UCSD-AML1 (cell line): ENCODE data around the gene ACP5.
"Not testable (repeated sequence)": the region's sequence is repeated elsewhere in the genome, so short reads cannot be mapped to it uniquely, and the experiment has no call there.

Source experiments
- DNase-seq: peaks from one replicate; lab custom pipeline; 2025; ENCODE audit not compliant: unreplicated experiment; lab: John Stamatoyannopoulos, UW

ACP5 gene

DNA sequence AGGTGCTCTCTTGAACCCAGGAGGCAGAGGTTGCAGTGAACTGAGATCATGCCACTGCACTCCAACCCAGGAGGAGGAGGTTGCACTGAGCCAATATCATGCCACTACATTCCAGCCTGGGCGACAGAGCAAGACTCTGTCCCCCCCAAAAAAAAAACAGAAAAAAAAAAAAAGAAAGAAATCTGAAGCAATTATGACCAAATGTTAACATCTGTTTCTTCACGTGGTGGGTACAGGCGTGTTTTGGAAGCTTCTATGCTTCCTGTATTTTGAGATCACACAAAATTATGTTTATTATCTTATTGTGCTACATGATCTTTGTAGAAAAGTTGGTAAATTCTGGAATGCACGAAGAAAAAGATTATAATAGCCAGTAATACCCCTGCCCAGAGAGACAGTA is 2.7 kb upstream of the ACP5 start:
- no peak for DNase-seq

DNA sequence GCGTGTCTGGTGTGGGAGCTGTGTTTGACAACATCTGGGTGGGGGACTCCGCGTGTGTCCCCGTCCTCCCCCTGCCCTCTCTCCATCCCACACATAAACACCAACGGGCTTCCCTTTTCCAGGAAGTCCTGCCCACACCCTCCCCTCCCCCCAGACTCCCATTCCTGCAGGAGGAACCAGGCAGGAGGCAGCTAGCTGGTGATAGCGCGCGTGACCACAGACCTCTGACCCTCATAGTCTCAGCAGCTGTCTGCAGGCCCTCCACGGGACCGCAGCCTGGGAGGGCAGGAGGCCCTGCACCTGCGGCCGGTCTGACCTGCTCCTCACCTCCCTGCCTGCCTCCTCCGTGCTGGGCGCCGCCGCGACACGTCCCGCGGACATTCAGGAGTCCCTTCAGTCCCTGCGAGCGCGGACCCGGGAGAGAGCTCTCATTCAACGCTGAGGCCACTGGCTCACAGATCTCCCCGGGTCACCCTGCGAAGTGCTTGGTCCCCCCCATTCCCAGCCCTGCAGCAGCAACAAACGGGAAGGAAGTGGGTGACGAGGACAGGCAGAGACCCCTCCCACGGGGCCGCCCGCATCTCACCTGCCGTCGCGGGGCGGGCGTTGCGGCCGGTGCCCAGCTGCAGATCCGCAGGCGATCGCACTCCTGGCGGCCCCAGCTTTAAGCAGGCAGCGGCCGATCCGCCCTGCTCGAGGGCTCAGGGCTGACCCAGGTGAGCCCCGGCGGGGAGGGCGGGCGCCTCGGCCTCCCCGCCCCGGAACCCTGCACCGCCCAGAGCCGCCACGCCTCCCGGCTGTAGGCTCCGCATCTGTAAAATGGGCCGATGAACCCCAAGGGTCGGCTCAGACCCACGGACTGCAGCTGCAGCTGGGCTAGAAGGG is 1.1 kb upstream of the ACP5 start:
- peak; percentile 54 for DNase-seq

DNA sequence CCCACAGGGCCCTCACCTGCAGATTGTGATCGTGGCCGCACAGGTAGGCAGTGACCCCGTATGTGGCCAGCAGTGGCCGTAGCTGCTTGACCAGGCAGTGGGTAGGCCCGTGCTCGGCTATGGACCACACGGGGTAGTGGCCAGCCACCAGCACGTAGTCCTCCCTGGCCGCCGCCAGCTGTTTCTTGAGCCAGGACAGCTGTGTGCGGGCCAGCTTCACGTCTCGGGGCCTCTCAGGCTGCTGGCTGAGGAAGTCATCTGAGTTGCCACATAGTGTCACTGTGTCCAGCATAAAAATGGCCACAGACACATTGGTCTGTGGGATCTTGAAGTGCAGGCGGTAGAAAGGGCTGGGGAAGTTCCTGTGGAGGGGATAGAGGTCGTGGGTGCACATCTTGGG is 1.2 kb downstream of the ACP5 start:
- DNase-seq, result no peak

DNA sequence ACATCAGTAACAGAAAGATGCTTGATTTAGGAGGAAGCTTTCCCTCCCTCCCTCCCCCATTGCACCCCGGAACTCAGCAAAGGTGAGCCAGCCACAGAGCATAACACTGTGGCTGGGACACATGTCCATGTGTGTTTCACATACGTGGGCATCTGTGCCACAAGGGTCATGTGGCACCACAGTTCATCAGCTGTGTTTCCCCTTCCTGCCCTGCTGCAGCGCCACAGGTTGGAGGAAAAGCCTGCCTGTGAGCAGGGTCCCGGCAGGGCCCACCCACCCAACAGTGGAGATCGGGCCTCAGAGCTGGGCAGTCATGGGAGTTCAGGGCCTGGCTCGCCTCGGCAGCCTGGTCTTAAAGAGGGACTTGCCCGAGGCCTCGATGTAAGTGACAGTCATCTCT is 2.8 kb downstream of the ACP5 start:
- DNase-seq, result no peak

DNA sequence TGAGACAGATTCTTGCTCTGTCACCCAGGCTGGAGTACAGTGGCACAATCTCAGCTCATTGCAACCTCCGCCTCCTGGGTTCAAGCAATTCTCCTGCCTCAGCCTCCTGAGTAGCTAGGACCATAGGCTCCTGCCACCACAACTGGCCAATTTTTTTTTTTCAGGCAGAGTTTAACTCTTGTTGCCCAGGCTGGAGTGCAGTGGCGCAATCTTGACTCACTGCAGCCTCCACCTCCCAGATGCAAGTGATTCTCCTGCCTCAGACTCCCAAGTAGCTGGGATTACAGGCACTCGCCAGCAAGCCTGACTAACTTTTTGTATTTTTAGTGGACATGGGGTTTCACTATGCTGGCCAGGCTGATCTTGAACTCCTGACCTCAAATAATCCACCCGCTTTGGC is 3.7 kb downstream of the ACP5 start:
- DNase-seq, result not testable (repeated sequence)

DNA sequence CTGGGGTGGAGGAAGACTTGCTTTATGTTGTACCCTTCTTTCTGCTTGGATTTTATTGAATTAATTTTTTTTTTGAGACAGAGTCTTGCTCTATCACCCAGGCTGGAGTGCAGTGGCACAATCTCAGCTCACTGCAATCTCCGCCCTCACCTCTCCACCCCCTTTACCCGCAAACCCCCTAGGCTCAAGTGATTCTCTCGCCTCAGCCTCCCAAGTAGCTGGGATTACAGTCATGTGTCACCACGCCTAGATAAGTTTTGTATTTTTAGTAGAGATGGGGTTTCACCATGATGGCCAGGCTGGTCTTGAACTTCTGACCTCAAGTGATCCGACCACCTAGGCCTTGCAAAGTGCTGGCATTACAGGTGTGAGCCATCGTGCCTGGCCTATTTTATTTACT is 4.1 kb downstream of the ACP5 start:
- not testable (repeated sequence) for DNase-seq

DNA sequence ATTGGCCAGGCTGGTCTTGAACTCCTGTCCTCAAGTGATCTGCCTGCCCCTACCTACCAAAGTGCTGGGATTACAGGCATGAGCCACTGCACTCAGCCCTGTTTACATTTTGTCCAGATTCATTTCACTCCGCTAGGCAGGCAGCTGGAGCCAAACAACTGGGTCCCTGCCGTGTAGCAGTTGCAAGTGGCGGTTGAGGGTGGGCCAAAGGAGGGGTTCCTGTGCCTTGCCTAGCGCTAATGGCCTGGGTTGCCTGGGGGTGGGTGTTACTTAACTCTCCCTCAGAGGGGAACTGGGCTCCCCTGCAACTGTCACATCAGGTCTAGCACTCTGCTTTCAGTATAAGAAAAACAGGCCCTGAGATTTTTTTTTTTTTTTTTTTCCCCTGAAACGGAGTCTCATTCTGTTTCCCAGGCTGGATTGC is 7.4 kb downstream of the ACP5 start:
- no peak for DNase-seq

DNA sequence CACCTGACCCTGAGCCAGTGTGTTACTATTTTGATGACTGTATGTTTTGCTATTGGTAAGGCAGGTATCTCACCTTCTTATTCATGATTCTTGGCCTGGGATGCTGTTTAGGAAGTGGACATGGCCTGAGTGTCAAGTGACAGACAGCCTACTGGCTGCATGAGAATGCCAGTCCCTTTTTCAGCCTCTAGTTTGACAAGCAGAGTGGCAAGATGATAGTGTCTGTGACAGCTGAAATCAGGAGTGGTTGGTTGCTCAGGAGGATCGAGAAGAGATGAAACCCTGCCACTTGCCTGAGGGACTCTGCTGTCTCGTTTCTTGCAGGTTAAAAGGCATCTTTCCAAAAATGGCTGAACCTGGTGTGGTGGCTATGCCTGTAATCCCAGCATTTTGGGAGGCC is 11.3 kb downstream of the ACP5 start:
- DNase-seq, result no peak

DNA sequence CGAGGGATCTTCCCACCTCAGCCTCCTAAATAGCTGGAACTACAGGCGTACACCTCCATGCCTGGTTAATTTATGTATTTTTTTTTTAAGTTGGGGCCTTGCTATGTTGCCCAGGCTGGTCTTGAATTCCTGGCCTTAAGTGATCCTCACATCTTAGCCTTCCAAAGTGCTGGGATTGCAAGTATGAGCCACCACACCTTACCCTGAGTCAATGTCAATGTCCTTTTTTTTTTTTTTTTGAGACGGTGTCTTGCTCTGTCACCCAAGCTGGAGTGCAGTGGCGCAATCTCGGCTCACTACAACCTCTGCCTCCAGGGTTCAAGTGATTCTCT is 11.8 kb downstream of the ACP5 start:
- DNase-seq, result not testable (repeated sequence)

DNA sequence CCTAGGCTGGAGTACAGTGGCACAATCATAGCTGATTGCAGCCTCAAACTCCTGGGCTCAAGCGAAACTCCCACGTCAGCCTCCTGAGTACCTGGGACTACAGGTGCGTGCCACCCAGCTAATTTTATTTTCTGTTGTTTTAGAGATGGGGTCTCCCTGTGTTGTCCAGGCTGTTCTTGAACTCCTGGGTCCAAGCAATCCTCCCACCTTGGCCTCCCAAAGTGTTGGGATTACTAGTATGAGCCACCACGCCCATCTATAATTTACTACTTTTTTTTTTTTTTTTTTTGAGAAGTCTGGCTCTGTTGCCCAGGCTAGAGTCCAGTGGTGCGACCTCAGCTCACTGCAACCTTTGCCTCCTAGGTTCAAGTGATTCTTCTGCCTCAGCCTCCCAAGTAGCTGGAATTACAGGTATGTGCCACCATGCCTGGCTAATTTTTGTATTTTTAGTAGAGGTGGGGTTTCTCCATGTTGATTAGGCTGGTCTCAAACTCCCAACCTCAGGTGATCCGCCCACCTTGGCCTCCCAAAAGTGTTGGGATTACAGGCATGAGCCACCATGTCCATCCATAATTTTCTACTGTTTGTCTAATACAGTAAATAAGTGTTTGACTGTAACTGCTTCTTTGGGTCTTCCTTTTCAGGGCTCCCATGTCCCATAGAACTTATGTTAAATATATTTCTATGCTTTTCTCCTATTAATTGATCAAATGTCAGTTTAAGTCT is 13.2 kb downstream of the ACP5 start:
- DNase-seq, result not testable (repeated sequence)

DNA sequence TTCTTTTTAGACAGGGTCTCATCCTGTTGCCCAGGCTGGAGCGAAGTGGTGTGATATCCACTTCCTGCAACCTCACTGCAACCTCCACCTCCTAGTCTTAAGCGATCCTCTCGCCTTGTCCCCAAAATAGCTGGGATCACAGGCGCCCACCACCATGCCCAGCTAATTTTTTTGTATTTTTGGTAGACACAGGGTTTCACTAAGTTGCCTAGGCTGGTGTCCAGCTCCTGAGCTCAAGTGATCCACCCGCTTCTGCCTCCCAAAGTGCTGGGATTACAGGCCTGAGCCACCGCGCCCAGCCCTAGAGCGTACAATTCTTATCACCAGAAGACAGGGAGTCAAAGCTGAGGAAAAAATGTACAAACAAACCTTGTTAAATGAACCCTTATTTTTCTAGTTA is 13.9 kb downstream of the ACP5 start:
- no peak for DNase-seq

DNA sequence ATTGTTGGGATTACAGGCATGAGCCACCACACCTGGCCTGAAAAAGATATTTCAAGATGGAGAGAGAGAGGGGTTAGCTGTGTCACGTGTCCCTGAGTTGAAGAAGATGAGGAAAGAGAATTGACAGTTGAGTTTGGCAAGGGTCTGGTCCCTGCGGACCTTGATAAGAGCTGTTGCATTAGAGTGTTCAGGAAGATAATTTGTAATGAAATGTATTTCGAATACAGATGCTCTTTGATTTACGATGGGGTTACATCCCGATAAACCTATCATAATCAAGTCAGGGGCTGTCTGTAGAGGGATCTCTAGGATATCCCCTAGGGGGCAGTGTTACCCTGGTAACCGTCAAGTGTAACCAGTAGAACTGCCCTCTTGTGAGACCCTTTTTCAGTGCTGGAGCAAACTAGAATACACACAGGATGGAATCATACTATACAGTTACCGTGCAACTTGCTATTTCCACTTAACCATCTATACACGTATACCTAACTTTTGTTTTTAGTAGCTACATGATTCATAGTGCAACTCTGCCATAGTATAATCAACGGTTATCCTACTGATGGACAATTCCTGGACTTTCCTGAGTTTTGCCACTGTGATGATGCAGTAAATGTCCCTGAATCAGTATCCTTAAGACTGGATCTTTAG is 16.9 kb downstream of the ACP5 start:
- DNase-seq, result no peak

DNA sequence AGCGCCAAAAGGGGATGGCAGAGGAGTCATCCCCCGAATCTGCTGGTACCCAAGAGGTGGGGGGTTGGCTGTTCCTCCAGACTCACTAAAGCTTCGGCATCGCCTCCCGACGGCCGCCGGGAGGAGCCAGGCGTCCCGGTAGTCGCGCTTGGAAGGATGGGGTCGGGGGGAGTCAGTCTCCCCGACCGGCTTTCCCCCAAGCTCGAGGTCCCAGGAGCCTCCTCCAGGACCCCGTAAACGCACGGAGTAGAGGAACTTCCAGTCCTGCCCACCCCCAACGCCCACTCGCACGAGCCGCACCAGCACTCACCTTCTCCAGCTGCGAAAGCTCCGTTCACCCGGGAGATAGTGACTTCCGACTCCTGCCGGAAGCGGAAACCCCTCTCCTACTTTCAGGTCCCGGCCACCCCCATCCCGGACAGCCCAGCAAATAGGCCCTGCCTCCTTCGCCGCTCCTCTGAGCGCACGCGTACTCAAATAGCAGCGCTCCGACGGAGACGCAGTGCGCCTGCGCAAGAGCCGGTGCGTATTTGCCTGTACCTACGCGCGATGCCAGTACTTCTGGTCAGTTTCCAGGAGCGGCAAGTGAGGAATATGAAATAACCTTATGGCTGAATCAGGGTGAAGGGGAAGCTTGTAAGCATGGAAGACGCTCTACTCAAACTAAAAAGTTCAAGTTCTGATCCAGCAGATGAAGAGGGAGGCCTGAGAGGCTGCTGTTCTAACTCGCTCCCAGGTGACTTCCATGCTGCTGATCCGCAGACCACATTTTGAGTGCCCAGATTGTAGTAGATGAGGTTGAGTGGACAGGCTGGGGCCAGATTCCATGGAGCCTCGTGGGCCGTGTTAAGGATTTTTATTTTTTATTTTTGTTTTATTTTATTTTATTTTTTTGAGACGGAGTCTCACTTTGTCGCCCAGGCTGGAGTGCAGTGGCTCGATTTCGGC is 18.3 kb downstream of the ACP5 start, which contains the start of gene ELOF1:
ELOF1 (minus strand) TSS at position 350 of the 948 bp plus-strand sequence. CDS start 4,883 bp downstream, outside the sequence.
- peak; percentile 98 for DNase-seq

DNA sequence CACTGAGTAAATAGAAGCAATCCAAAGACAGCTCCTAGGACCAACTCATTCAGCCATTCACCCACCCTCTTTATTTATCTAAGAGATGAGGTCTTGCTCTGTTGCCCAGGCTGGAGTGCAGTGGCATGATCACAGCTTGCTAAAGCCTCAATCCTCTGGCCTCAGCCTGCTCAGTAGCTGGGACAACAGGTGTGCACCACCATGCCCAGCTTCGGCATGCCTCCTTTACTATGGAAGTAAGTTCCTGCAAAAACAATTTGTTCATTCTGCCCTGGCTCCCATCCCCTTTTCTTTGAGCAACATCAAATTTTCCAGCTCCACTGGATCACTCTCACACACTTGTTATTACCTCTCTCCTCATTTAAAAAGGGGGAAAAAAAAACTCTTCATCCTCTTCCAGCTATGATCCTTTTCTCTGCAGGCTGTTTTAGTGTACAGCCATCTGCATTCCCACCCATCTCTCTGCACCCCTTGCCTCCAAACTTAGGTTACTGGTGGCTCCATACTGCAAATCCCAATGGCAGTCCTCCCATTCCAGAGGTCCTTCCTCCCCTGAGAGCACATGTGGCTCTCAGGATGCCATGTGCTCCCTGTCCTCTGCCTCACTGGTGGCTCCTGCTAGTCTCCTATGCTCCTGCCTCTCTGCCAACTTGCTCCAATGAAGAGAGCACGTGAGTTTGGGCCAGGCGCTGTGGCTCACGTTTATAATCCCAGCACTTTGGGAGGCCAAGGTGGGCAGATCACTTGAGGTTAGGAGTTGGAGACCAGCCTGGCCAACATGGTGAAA is 20.6 kb downstream of the ACP5 start:
- DNase-seq, result no peak

DNA sequence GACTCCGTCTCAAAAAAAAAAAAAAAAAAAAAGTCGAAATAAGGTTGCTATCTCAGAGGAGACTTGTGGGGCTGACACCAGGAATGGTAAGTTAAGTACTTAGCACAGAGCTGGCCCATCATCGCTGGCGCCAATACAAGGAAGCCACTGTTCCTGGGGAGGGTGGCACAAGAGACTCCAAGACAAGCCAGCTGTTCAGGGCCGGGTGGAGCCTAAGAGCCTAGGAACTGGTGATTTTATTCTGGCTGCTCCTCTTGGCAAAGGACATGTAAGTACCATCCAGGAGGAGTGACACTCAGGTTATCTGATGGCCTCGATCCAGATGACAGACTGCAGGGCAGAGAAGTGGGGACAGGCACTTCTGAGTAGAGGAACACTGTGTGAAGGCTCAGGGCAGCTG is 22.2 kb downstream of the ACP5 start:
- DNase-seq, result no peak

DNA sequence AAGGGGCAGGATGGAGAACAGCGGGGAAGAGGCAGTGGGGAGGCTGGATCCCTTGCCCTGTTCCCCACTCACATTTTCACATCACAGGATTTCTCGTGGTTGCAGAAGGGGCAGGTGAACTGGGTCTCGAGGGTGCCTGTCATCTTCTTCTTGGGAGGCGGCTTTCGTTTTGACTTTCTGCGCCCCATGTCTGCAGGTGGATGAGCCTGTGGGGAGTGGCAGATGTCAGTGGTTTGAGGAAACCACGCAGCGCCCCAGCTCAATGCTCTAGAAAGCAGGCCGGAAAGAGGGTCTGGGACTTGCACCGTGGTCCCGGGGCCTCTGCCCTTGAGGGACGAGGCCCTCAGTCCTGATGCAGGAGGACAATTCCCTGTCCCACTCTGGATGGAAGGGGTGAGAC is 23.3 kb downstream of the ACP5 start:
- DNase-seq, result no peak

DNA sequence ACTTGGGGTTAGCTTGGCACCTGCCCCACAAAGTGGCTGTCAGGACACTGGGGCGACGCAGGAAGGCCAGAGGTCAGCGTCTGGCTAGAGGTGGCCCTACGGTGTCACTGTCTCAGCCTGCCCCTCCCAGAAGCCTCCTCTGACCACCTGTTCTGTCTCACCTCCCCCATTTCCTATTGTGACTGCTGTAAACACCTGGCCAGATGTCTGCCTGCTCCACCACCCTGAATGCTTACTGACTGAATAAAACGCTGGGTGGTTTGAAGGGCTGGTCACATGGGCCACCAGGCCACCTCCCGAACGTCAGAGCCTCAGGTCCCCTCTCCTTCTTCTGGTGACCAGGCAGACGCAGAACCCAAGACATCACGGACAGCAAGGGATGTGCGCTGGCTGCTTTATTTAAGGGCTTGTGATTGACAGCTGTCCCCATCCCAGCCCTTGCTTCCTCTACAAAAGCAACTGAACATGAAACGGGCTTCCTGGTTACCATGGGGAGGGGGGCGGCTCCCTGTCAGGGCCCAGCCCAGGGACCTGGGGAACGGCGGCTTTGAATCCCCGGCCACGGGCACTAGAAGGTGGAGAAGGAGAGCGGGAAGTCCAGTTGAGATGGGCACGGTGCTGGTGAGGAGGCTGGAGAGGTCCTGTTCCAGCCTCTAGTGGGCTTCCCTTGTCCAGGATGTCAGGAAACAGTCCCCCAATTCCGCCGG is 24.6 kb downstream of the ACP5 start:
- DNase-seq, result no peak

DNA sequence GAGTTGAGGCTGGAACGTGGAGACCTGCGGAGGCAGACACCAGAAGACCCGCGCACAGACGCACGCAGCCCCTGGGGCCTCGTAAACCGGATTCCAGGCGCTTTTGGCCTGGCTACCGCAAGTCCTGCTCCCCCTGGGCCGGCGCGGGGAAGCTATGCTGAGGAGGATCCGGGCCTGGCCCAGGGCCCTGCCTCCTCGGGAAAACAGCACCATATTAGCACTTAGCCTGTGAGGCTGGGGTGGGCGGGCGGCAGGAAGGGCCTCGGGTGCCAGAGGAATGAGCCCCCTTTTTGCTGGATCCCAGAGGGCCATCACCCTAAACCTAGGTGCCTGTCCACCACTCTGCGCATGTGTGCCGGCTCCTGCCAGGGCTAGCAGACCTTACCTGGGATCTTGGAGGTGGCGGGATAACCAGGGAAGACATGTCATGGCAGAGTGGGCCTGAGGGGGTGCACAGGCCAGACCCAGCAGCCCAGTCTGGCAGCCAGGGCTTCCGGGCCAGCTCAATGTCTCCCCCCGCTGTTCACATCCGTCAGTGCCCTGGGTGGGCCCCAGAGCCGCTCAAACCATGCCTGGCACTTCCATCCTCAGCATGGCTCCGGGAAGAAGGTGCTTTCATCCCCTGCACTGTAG is 25.7 kb downstream of the ACP5 start:
- no peak for DNase-seq

DNA sequence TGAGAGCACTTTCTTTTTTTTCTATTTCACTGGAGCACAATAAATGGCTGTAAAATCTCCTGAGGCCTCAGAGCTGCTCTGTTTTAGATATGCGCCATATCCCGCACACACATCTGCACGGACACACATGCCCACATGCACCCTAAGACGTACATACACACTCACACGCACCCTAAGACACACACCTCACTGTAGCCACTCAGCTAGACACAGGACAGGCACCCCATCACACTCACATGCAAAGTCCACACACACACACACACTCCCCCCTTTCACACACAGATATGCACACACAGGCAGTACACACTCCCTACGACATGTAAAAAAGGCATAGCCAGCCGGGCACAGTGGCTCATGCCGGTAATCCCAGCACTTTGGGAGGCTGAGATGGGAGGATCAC is 27.2 kb downstream of the ACP5 start:
- no peak for DNase-seq
